Measurements from ENCODE around the gene LPP. TPM values are rescaled to one million over a fixed set of nuclear protein-coding genes. Genes with fewer than 3 reads are reported as not detected.

Gene LPP
- total and polyA plus RNA-seq, 2 of the 4 experiments (the other 2 are of a cell fraction) = 16.0 to 130 TPM

- Histone ChIP-seq H2AK5ac (ENCODE audit: low read depth, low read length) (no peak overlapping the region), H4K8ac (ENCODE audit: low read depth in 2 of 2, low read length in 2 of 2) (no peak overlapping the region), H3K56ac (ENCODE audit: extremely low read depth, insufficient read depth, low read length) (no peak overlapping the region), H3K4ac (ENCODE audit: low read depth, low read length) (no peak overlapping the region; the same call in 1 of the 2 replicates), H3K18ac (ENCODE audit: low read depth, low read length) (no peak overlapping the region), H4K20me1 (ENCODE audit: insufficient read depth, low read length) (no peaks in the 10 kb centered on the region), H3K27me3 (ENCODE audit: control insufficient read depth, insufficient read depth, low read length) (no peaks in the 10 kb centered on the region), H3K36me3 (ENCODE audit: control insufficient read depth, insufficient read depth, low read length) (no peaks in the 10 kb centered on the region), H2AK9ac (replicated peaks; ENCODE audit: low read depth, low read length, poor library complexity) (no peak overlapping the region), H3K14ac (replicated peaks; ENCODE audit: low read depth, low read length) (no peak overlapping the region), H3K4me2 (ENCODE audit: low read depth, low read length) (no peak overlapping the region), H2AFZ (replicated peaks; ENCODE audit: low read length, poor library complexity) (no peak overlapping the region), H3K23ac (ENCODE audit: low read depth, low read length) (no peak overlapping the region), H3K9me1 (ENCODE audit: insufficient read depth, low read length) (no peaks in the 10 kb centered on the region; the same call in 1 of the 2 replicates), H4K91ac (ENCODE audit: insufficient read depth, low read depth, low read length) (no peak overlapping the region), H3K4me1 (ENCODE audit: control insufficient read depth, insufficient read depth, low read length) (peaks cover 4% of the 10 kb centered on the region; the same call in 1 of the 2 replicates), H4K5ac (ENCODE audit: low read depth, low read length) (no peak overlapping the region), H3K4me3 (ENCODE audit: insufficient read depth, low read depth, low read length) (no peak overlapping the region), H2BK20ac (ENCODE audit: low read depth, low read length) (no peak overlapping the region), H2BK5ac (ENCODE audit: low read depth, low read length, poor library complexity, severe bottlenecking) (no peak overlapping the region), H3K79me1 (ENCODE audit: low read depth in 1 of 2, low read length in 2 of 2) (no peaks in the 10 kb centered on the region), H3K27ac (ENCODE audit: insufficient read depth, low read length) (no peak overlapping the region), H3K9ac (ENCODE audit: low read depth, low read length) (no peak overlapping the region), H2BK15ac (ENCODE audit: low read depth, low read length) (no peak overlapping the region), H3K9me3 (ENCODE audit: control insufficient read depth, insufficient read depth, low read length) (peaks cover 4% of the 10 kb centered on the region; the same call in 1 of the 2 replicates), H2BK120ac (ENCODE audit: low read depth, low read length) (no peak overlapping the region)
- CTCF ChIA-PET = interaction anchor here (0.7 kb wide), 1 partner anchor 654 kb away, joined by 11 read pairs; no protein-coding TSS in a partner anchor
- DNase-seq = no peak
- intact Hi-C loops (cut with micrococcal nuclease) (no loop called here), in situ Hi-C loops (cut with MboI; ENCODE audit: low sequenced_read_pairs) (no loop called here), dilution Hi-C loops (cut with HindIII; ENCODE audit: low sequenced_read_pairs, unreplicated experiment) (no loop called here)
- POLR2A ChIA-PET (ENCODE audit: unreplicated experiment) = no interaction called here
- BruUV-seq (replicated peaks) = no TSS peak
- TF ChIP-seq RAD21 (IDR thresholded peaks at IDR 0.05; ENCODE audit: low read length) (no peak), CEBPB (IDR thresholded peaks at IDR 0.05; ENCODE audit: low read depth, low read length) (no peak), SMC3 (IDR thresholded peaks at IDR 0.05; ENCODE audit: low read depth, low read length) (no peak), RFX5 (IDR thresholded peaks at IDR 0.05; ENCODE audit: low read depth, low read length) (no peak), CHD1 (IDR thresholded peaks at IDR 0.05; ENCODE audit: low read depth, low read length) (no peak), BHLHE40 (IDR thresholded peaks at IDR 0.05; ENCODE audit: low read depth, low read length) (no peak), MXI1 (IDR thresholded peaks at IDR 0.05; ENCODE audit: borderline replicate concordance, low read depth, low read length) (no peak), MAFK (IDR thresholded peaks at IDR 0.05; ENCODE audit: low read depth, low read length) (no peak), POLR2A (IDR thresholded peaks at IDR 0.05; ENCODE audit: low read depth, low read length) (no peak)
- TF ChIP-seq, protein P1, sequence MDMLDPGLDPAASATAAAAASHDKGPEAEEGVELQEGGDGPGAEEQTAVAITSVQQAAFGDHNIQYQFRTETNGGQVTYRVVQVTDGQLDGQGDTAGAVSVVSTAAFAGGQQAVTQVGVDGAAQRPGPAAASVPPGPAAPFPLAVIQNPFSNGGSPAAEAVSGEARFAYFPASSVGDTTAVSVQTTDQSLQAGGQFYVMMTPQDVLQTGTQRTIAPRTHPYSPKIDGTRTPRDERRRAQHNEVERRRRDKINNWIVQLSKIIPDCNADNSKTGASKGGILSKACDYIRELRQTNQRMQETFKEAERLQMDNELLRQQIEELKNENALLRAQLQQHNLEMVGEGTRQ (IDR thresholded peaks at IDR 0.05; ENCODE audit: low read depth, low read length) = no peak
- ATAC-seq (ENCODE audit: low read depth) = peak; percentile 35; the same call in 1 of the 2 replicates
Observed at GRCh38 chr3:188916934-188917401, 763.0 kb downstream of the LPP start.
